NT2/D1 (cell line): ENCODE results near the gene GPR157.
A peak's percentile ranks its signal among the peaks of the same experiment; 100 is the strongest.
"Not testable (repeated sequence)": the region's sequence is repeated elsewhere in the genome, so short reads cannot be mapped to it uniquely, and the experiment has no call there.

Source experiments
- DNase-seq: peaks from one replicate; pipeline ENCODE4 v3.0.0-alpha.2; 2011; ENCODE audit warnings: low read depth, low spot score
- H3K27me3 ChIP-seq: 2 replicates; pipeline ENCODE4 v1.6.0; 2011; ENCODE audit warnings: mild to moderate bottlenecking; ENCODE audit not compliant: insufficient read length, insufficient read depth
- H3K36me3 ChIP-seq: 2 replicates; pipeline ENCODE4 v1.6.1; 2011; ENCODE audit warnings: mild to moderate bottlenecking, low read length, mixed read lengths; ENCODE audit not compliant: insufficient read depth, insufficient read length
- H3K4me1 ChIP-seq: 2 replicates; pipeline ENCODE4 v1.5.1; 2011; ENCODE audit not compliant: insufficient read depth, insufficient read length
- H3K4me3 ChIP-seq: 2 replicates; pipeline ENCODE4 v1.5.1; 2011; ENCODE audit warnings: low read depth; ENCODE audit not compliant: insufficient read length
- H3K9ac ChIP-seq: 2 replicates; pipeline ENCODE4 v1.6.0; 2011; ENCODE audit warnings: low read depth; ENCODE audit not compliant: insufficient read length
- H3K9me3 ChIP-seq: 2 replicates; pipeline ENCODE4 v1.5.1; 2011; ENCODE audit warnings: mild to moderate bottlenecking, low read length; ENCODE audit not compliant: insufficient read depth
- SUZ12 ChIP-seq: IDR thresholded peaks from 2 replicates; pipeline ENCODE4 v1.6.1; 2011; ENCODE audit not compliant: insufficient read length, insufficient read depth; ENCODE audit errors: extremely low read depth
- YY1 ChIP-seq: IDR thresholded peaks from 2 replicates; pipeline ENCODE4 v1.6.1; 2011; ENCODE audit not compliant: insufficient read length, insufficient read depth
- ZNF274 ChIP-seq: IDR thresholded peaks from 2 replicates; pipeline ENCODE4 v1.6.1; 2011; ENCODE audit warnings: mild to moderate bottlenecking, low read depth, low read length

The GPR157 gene

GRCh38 chr1:9164919-9165318 is 36.0 kb upstream of the GPR157 start:
- no peaks in the 10 kb centered on the region for H3K9me3 ChIP-seq
- peaks cover 9% of the 10 kb centered on the region for H3K36me3 ChIP-seq
- no peaks in the 10 kb centered on the region for H3K27me3 ChIP-seq
- H3K4me3 ChIP-seq: no peak overlapping the region
- H3K9ac ChIP-seq: peak overlapping the region; percentile 38
- H3K4me1 ChIP-seq: peaks cover 17% of the 10 kb centered on the region
- no peak for TF ChIP-seq ZNF274
- TF ChIP-seq SUZ12: no peak
- no peak for TF ChIP-seq YY1
- no peak for DNase-seq

- no peaks in the 10 kb centered on the region for H3K27me3 ChIP-seq
- H3K9me3 ChIP-seq: no peaks in the 10 kb centered on the region
- H3K9ac ChIP-seq: peak overlapping the region; percentile 38
- TF ChIP-seq SUZ12: no peak
- TF ChIP-seq YY1: no peak
- TF ChIP-seq ZNF274: no peak
- no peak for DNase-seq
- no peak overlapping the region for H3K4me3 ChIP-seq
- H3K4me1 ChIP-seq: peaks cover 17% of the 10 kb centered on the region
- peaks cover 9% of the 10 kb centered on the region for H3K36me3 ChIP-seq
These were observed 35.6 kb upstream of the GPR157 start for GRCh38 chr1:9164532-9164900.

- Histone ChIP-seq H3K4me3 (no peak overlapping the region), H3K9me3 (no peaks in the 10 kb centered on the region), H3K36me3 (peaks cover 9% of the 10 kb centered on the region), H3K4me1 (peaks cover 17% of the 10 kb centered on the region), H3K9ac (no peak overlapping the region), H3K27me3 (no peaks in the 10 kb centered on the region)
- TF ChIP-seq SUZ12 (no peak), YY1 (no peak), ZNF274 (no peak)
- no peak for DNase-seq
These were observed 33.1 kb upstream of the GPR157 start for GRCh38 chr1:9161963-9162362.

- no peak for DNase-seq
- peaks cover 17% of the 10 kb centered on the region for H3K4me1 ChIP-seq
- no peak overlapping the region for H3K9ac ChIP-seq
- no peaks in the 10 kb centered on the region for H3K9me3 ChIP-seq
- H3K36me3 ChIP-seq: peaks cover 12% of the 10 kb centered on the region
- TF ChIP-seq SUZ12 (no peak), ZNF274 (no peak), YY1 (no peak)
- no peaks in the 10 kb centered on the region for H3K27me3 ChIP-seq
- no peak overlapping the region for H3K4me3 ChIP-seq
These were observed 32.4 kb upstream of the GPR157 start for GRCh38 chr1:9161342-9161741.

GRCh38 chr1:9160079-9160717 is 31.3 kb upstream of the GPR157 start:
- Histone ChIP-seq H3K4me1 (peaks cover 17% of the 10 kb centered on the region), H3K4me3 (no peak overlapping the region), H3K27me3 (no peaks in the 10 kb centered on the region), H3K36me3 (peaks cover 12% of the 10 kb centered on the region), H3K9ac (no peak overlapping the region), H3K9me3 (no peaks in the 10 kb centered on the region)
- no peak for DNase-seq
- no peak for TF ChIP-seq SUZ12
- TF ChIP-seq ZNF274: no peak
- TF ChIP-seq YY1: no peak

- H3K9ac ChIP-seq: no peak overlapping the region
- H3K9me3 ChIP-seq: no peaks in the 10 kb centered on the region
- H3K4me3 ChIP-seq: no peak overlapping the region
- no peaks in the 10 kb centered on the region for H3K27me3 ChIP-seq
- H3K4me1 ChIP-seq: no peaks in the 10 kb centered on the region
- no peak for DNase-seq
- H3K36me3 ChIP-seq: peaks cover 31% of the 10 kb centered on the region
- TF ChIP-seq SUZ12 (no peak), YY1 (no peak), ZNF274 (no peak)
These were observed 27.0 kb upstream of the GPR157 start for GRCh38 chr1:9155879-9156278.

- not testable (repeated sequence) for H3K4me1 ChIP-seq, DNase-seq, H3K9ac ChIP-seq, H3K4me3 ChIP-seq, H3K9me3 ChIP-seq, H3K27me3 ChIP-seq
- peaks cover 36% of the 10 kb centered on the region for H3K36me3 ChIP-seq
These were observed 26.5 kb upstream of the GPR157 start for GRCh38 chr1:9155405-9155804.
